CD4-positive, alpha-beta T cell treated with Interferon alpha-2 for 1 hour (primary cell): ENCODE measurements around the gene CMIP.

Experiments
- DNase-seq, 2 donors: peaks; one replicate each; pipeline ENCODE4 v3.0.0-alpha.2; 2020 to 2022

Gene CMIP

GRCh38 chr16:81695321-81696165 is 250.9 kb downstream of the CMIP start:
- DNase-seq = no peak

GRCh38 chr16:81696166-81696960 is 251.8 kb downstream of the CMIP start:
- no peak for DNase-seq

- peak; percentile 32 to 46 for DNase-seq
These were observed 252.5 kb downstream of the CMIP start for GRCh38 chr16:81696961-81697615.

DNA sequence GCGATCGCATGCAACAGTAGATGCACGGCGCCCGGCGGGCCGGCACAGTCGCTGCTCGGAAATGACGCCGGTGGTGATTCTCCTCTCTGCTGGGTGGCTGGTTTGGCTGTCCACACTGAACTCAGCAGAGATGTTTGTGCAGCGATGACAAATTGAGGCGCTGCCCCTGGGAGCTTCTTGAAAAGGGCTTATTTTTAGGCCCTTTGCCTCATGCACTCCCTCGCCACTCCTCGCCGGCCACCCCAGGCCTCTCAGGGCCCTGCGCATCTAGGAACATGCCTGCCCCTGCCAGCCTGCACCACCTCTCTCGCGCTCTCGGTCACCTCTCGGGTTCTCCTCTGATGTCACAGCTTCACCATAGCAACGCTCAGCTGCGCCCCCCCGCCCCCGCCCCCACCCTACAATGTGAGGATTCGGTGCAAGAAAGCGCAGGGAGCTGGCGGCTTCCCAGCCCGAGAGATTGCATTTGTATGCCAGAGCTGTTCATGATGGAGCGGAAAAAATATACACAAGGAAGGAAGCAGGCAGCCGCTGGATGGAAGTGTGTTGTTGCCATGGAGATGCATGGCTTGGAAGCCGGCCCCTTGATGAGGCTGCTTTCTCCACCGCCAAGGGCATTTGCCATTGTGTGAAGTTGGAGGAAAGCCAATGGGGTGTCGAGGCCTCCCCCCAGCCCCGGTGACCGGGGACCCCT is 253.2 kb downstream of the CMIP start:
- no peak for DNase-seq

DNA sequence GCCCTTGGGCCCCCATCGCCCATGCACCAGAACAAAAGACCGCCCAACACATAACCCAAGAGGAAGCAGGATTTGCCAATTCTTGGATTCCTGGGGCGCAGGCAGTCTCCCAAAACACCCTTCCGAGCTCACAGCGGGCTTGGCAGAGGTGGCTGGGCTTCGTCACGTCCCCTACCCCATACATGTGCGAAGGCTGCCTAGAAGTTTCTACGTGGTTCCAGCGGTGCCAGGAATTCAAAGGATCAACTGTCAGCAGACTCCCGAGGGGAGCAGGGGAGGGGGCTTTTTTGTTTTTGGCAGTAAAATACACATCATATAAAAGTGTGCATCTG is 253.7 kb downstream of the CMIP start:
- DNase-seq = no peak

DNA sequence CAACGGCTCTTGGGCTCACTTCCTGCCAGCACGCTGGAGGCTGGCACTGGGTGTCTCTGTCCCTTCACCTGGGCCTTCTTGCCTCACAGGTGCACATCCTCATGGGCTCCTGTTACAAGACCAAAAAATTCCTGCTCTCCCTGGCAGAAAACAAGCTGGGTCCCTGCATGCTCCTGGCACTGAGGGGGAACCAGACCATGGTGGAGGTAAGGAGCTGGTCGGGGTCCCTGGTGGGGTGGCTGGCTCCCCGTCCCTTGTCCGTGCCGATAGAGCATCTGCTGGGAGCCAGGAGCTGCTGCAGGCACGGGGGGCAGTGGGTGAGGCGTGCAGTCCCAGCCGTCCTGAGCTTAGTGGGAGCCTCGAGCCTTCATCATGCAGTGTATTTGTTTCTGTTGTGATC is 255.0 kb downstream of the CMIP start:
- no peak for DNase-seq

- DNase-seq = no peak
These were observed 255.6 kb downstream of the CMIP start for GRCh38 chr16:81700071-81700779.

GRCh38 chr16:81700780-81701165 is 256.2 kb downstream of the CMIP start:
- DNase-seq = no peak

DNA sequence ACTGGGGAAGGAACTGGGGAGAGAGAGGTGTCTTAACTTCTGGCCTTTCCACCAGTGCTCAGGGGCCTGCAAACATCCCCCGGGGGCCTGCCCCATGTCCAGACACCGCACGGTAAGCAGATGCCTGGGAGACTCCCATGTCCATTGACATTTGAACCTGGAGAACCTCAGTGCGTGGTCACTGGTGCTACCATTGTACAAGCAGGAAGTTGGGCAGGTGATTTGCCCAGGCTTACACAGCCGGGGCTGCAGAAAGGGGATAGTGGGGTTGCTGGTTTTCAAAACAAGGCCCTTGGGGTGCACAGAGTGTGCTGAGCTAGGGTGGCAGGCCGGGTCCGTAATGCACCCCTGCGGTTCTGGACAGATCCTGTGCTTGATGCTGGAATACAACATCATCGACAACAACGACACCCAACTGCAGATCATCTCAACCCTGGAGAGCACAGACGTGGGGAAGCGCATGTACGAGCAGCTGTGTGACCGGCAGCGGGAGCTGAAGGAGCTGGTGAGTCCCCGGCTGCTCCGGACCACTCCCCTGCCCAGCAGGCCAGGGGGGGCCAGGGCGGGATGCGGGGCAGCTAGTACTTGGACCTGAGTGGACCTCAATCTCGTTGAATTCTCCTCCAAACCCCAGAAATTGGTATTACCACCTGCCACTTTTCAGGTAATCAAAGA is 256.8 kb downstream of the CMIP start:
- DNase-seq = no peak

GRCh38 chr16:81702506-81702905 is 257.9 kb downstream of the CMIP start:
- DNase-seq = no peak

DNA sequence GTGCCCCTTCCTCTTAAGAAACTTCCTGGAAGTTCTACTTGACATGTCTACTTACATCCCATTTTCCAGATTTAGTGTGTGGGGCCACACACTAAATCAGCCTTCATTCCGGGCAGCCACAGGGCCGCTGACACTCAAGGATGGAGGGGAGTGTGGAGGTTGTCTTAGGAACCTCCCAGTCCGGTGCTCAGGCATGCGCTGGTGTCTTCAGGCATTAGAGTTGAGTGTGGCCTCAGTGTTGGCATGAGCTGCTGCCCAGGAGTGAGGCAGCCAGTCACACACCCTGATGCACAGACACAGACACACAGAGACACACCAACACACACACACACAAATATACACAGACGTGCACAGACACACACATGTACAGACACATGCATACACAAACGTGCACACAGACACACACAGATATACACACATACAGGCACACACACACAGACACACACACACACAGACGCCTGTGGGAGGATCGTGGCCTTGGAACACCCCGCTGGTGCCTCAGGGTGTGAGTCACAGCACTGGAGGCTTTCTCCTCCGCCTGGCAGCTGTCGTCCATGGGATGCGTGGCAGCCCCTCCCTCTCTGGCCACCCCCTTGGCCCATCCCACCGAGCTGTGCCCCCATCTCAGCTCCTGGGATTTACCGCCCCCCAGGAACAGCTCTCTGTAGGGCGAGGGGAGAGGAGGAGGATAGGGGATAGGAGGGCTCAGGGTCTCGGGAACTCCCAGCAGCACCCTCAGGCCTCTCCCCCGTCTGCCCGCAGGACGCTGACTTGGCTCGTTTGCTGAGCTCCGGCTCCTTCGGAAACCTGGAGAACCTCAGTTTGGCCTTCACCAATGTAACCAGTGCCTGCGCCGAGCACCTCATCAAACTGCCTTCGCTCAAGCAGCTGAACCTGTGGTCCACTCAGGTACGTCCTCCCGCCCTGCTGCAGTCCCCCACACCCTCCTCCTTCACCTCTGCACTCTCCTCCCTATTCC is 258.9 kb downstream of the CMIP start:
- DNase-seq = no peak

DNA sequence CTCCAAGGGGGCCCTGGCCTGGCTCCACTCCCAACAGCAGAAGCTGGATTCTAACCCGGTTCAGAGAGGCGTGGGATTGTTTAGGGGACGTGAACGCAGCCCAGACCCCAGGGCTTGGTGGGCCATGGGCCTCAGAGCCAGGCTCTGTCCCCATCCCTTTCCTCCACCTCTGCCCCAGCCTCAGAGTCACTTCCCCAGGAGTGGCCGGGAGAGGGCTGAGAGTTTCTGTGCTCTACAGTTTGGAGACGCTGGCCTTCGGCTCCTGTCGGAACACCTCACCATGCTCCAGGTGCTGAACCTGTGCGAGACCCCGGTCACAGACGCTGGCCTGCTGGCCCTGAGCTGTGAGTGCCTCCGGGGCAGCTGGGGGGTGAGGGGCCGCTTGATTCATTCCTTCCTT is 260.7 kb downstream of the CMIP start:
- no peak for DNase-seq

GRCh38 chr16:81706327-81707295 is 262.0 kb downstream of the CMIP start:
- no peak for DNase-seq

DNA sequence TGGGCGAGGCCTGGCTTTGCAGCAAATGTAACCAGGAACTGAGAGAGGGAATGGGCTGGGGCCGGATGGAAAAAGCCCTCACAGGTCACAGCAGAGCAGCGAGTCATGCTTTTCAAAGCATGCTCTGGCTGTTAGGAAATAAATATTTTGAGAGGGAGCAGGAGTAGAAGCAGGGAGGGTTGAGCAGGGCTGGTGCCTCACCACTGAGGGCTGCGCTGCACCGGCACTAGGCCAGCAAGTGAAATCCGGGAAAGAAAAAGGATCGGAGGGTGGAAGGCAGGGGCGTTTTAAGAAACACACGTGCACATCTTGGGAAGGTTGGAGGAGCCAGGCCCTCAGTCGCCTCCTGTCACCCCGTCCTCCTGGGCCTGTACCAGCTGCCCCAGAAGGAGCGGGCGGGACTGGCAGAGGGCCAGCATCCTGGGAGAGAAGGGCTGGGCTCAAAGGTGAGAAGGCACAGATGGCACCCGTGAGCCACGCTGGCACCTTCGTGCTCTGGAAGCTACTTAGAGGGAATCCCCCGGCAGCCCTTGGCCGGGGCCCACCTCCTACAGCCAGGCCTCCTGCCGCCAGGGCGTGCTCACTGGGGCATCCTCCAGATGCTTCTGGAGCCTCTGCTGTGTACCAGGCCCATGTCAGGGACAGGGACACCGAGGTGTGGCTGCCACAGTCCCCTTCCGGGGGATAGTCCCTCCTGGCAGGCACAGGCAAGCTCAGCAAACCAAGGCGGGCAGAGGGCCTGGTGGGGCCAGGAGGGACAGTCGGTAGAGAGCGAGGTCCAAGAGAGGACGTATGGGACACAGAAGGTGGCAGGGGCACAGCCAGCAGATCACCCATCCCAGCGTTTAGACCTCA is 263.0 kb downstream of the CMIP start:
- no peak for DNase-seq

DNA sequence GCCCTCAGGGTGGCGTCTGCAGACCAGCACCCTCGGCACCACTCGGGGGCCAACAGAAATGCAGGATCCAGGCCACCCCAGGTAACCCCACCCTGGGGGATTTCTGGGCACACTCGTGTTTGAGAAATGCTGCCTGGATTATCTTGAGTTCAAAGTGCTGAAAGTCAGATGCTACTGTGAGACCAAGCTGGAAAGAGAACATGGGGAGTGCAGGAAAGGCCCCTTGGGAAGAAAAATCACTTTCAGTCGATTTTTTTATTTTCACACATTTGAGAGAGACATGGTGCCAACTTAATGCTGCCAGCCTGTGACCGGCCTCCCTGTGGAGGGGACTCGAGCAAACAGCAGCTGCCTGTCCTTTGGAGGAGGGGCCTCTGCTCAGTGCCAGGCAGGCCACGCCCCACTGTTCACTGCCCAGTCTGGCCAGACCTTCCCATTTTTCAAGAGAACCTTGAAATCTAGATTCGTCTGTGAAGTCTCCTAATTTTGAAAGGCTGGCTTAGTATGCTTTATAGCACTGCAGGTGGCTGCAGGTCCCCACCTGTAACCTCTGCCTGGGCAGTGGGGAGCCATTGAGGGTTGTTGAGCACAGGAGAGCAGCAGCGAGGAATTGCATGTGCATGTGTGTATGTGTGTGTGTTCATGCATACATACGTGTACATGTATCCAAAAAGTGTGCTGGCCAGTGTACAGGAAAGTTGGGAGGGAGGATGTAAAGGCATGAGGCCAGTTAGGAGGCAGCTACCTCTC is 263.8 kb downstream of the CMIP start:
- DNase-seq = no peak

DNA sequence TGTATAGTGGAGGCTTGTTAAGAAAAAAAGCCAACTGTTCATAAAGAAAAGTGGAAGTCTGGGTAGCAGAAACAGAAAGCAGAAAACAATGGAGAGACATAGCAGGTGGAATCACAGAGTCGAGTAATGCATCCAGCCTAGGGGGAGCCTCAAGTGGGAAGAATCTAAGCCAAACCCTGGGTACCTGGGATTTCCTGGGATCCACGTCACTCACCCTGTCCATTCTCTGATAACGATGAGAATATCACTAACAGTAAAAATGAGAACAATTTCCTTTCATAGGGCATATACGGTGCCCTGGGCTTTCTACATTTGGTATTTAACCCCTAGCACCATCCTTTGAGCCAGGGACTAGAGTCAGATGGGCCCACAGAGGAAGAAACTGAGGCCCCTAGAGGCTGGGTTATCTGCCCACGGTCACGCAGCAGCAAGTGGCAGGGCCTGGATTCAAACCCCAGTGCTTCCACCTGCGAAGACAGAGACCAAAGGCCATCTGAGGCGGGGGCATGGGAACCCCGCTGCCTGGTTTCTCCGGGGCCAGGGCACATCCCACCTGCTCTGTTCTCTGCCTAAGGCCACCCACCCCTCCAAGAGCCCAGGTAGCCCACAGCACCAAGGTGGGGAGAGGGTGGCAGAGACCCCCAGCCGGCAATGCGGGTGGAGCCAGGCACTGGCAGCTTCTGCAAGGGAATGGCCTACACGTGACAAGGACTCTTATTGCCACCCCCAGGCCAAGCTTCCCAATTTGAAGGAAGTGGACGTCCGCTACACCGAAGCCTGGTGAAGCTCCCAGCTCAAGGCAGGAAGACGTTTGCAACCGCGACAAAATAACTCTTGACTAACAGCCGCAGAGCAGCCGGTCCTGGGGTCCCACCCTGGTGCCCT is 264.6 kb downstream of the CMIP start:
- no peak for DNase-seq

DNA sequence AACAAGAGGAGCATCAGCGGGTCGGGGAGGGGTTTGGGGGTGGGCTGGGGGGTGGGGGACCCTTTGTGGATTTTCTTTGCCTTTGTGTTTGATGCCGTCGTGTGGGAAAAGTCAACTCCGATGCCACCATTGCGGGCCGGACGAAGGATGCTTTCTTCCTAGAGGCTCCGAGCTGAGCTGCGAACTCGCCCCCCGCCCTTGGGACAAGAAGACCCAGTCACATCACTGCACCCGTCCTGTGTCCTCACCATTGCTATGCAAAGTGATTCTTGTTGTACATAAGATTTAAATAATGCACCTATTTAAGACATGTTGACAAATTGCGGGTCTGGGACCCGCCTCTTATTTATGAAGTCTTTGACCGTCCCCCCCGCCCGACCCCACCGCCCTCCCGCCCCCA is 265.4 kb downstream of the CMIP start:
- no peak for DNase-seq
